NT2/D1 (cell line): Measurements from ENCODE around the gene RUVBL1.

ENCODE experiments used
- SUZ12 ChIP-seq: IDR thresholded peaks from 2 replicates; pipeline ENCODE4 v1.6.1; 2011; ENCODE audit not compliant: insufficient read length, insufficient read depth; ENCODE audit errors: extremely low read depth
- YY1 ChIP-seq: IDR thresholded peaks from 2 replicates; pipeline ENCODE4 v1.6.1; 2011; ENCODE audit not compliant: insufficient read length, insufficient read depth
- ZNF274 ChIP-seq: IDR thresholded peaks from 2 replicates; pipeline ENCODE4 v1.6.1; 2011; ENCODE audit warnings: mild to moderate bottlenecking, low read depth, low read length

GRCh38 chr3:128072454-128073184 lies 51.0 kb downstream of the RUVBL1 start:
- TF ChIP-seq ZNF274 = no peak
- no peak for TF ChIP-seq YY1
- no peak for TF ChIP-seq SUZ12
